Astrocyte (in vitro differentiated cells and primary cell): Measurements from ENCODE around the gene CTNNA3. TPM values are rescaled to one million over a fixed set of nuclear protein-coding genes. Genes with fewer than 3 reads are reported as not detected.

Experiments
- DNase-seq: peaks from one replicate; pipeline ENCODE4 v3.0.0-alpha.2; 2010; ENCODE audit warnings: low read depth
- FAIRE-seq: peaks from 2 replicates; lab custom pipeline; 2011; peaks lifted over from hg19 to GRCh38; lab: Jason Lieb, UNC
- H2AFZ ChIP-seq: 2 replicates; pipeline ENCODE4 v1.6.0; 2012; ENCODE audit warnings: low read depth, low read length, inconsistent platforms
- H3K27ac ChIP-seq: 2 replicates; pipeline ENCODE4 v1.5.1; 2011; ENCODE audit warnings: low read depth, low read length, inconsistent platforms
- H3K27me3 ChIP-seq: 2 replicates; pipeline ENCODE4 v1.6.0; 2011; ENCODE audit warnings: low read length, inconsistent platforms; ENCODE audit not compliant: insufficient read depth
- H3K36me3 ChIP-seq: 2 replicates; pipeline ENCODE4 v1.5.1; 2011; ENCODE audit warnings: low read length, inconsistent platforms; ENCODE audit not compliant: insufficient read depth
- H3K4me1 ChIP-seq: 2 replicates; pipeline ENCODE4 v1.5.1; 2011; ENCODE audit warnings: low read length, inconsistent platforms; ENCODE audit not compliant: insufficient read depth
- H3K4me2 ChIP-seq: 2 replicates; pipeline ENCODE4 v1.6.0; 2012; ENCODE audit warnings: low read length, inconsistent platforms
- H3K4me3 ChIP-seq: 2 replicates; pipeline ENCODE4 v1.5.1; 2011; ENCODE audit warnings: low read depth, mild to moderate bottlenecking, low read length, inconsistent platforms; ENCODE audit not compliant: insufficient read depth
- H3K79me2 ChIP-seq: 2 replicates; pipeline ENCODE4 v1.6.0; 2012; ENCODE audit warnings: mild to moderate bottlenecking, low read length, inconsistent platforms; ENCODE audit not compliant: insufficient read depth
- H3K9ac ChIP-seq: 2 replicates; pipeline ENCODE4 v1.6.0; 2012; ENCODE audit warnings: mild to moderate bottlenecking, low read length, inconsistent platforms
- H3K9me3 ChIP-seq: 2 replicates; pipeline ENCODE4 v1.5.1; 2012; ENCODE audit warnings: low read depth, mild to moderate bottlenecking, low read length, inconsistent platforms; ENCODE audit not compliant: insufficient read depth
- H4K20me1 ChIP-seq: 2 replicates; pipeline ENCODE4 v1.6.0; 2012; ENCODE audit warnings: low read length, inconsistent platforms; ENCODE audit not compliant: insufficient read depth
- H3K27ac Mint-ChIP-seq: one replicate; pipeline ENCODE4 v1.8.0; 2021; ENCODE audit warnings: mild to moderate bottlenecking, mixed read lengths; ENCODE audit not compliant: unreplicated experiment
- H3K27me3 Mint-ChIP-seq: one replicate; pipeline ENCODE4 v1.8.0; 2021; ENCODE audit warnings: low read depth, mixed read lengths; ENCODE audit not compliant: unreplicated experiment
- H3K36me3 Mint-ChIP-seq: one replicate; pipeline ENCODE4 v1.8.0; 2021; ENCODE audit warnings: low read depth, mixed read lengths; ENCODE audit not compliant: unreplicated experiment
- H3K4me1 Mint-ChIP-seq: one replicate; pipeline ENCODE4 v1.8.0; 2021; ENCODE audit warnings: low read depth, mixed read lengths; ENCODE audit not compliant: unreplicated experiment
- H3K4me3 Mint-ChIP-seq: one replicate; pipeline ENCODE4 v1.8.0; 2021; ENCODE audit warnings: mild to moderate bottlenecking, moderate library complexity, mixed read lengths; ENCODE audit not compliant: unreplicated experiment
- H3K9me3 Mint-ChIP-seq: one replicate; pipeline ENCODE4 v1.8.0; 2021; ENCODE audit warnings: mild to moderate bottlenecking, mixed read lengths; ENCODE audit not compliant: unreplicated experiment
- CTCF ChIP-seq: IDR thresholded peaks from 2 replicates; pipeline ENCODE4 v1.5.1; 2011; ENCODE audit warnings: low read depth, mild to moderate bottlenecking, inconsistent platforms, low read length, moderate library complexity; ENCODE audit not compliant: insufficient read depth
- EZH2 ChIP-seq: IDR thresholded peaks from 2 replicates; pipeline ENCODE4 v1.6.1; 2012; ENCODE audit warnings: mild to moderate bottlenecking, low read length, inconsistent platforms; ENCODE audit not compliant: insufficient read depth
- total RNA-seq: library from RNA; stranded (reverse); gene quantifications from 2 replicates; pipeline ENCODE4 v1.2.1, GENCODE V29; 2021

The CTNNA3 gene
- total RNA-seq, 1 donor from 2014 or later: 0.73 TPM

GRCh38 chr10:65940105-65940504 lies 1755.9 kb downstream of the CTNNA3 start:
- no peaks in the 10 kb centered on the region for H3K36me3 Mint-ChIP-seq

GRCh38 chr10:65931291-65932070 lies 1764.5 kb downstream of the CTNNA3 start:
- no peak overlapping the region for H2AFZ ChIP-seq
- Mint-ChIP-seq H3K9me3 (no peaks in the 10 kb centered on the region), H3K4me1 (peaks cover 2% of the 10 kb centered on the region), H3K27ac (no peak overlapping the region), H3K4me3 (no peak overlapping the region), H3K36me3 (no peaks in the 10 kb centered on the region), H3K27me3 (no peaks in the 10 kb centered on the region)
- no peaks in the 10 kb centered on the region for H4K20me1 ChIP-seq
- no peaks in the 10 kb centered on the region for H3K9me3 ChIP-seq
- H3K27ac ChIP-seq: no peak overlapping the region
- no peaks in the 10 kb centered on the region for H3K79me2 ChIP-seq
- no peak overlapping the region for H3K4me3 ChIP-seq
- no peaks in the 10 kb centered on the region for H3K4me1 ChIP-seq
- no peaks in the 10 kb centered on the region for H3K27me3 ChIP-seq
- TF ChIP-seq CTCF: no peak
- no peak for TF ChIP-seq EZH2
- FAIRE-seq (no peak), DNase-seq (no peak)
- H3K9ac ChIP-seq: no peak overlapping the region
- H3K36me3 ChIP-seq: no peaks in the 10 kb centered on the region
- H3K4me2 ChIP-seq: no peak overlapping the region

More at GRCh38 chr10:65940105-65940504, 1755.9 kb downstream of the CTNNA3 start:
- Histone ChIP-seq H4K20me1 (no peaks in the 10 kb centered on the region), H2AFZ (no peak overlapping the region), H3K9ac (no peak overlapping the region), H3K4me2 (no peak overlapping the region), H3K27ac (no peak overlapping the region), H3K79me2 (no peaks in the 10 kb centered on the region), H3K4me1 (no peaks in the 10 kb centered on the region), H3K9me3 (no peaks in the 10 kb centered on the region), H3K27me3 (no peaks in the 10 kb centered on the region), H3K36me3 (no peaks in the 10 kb centered on the region), H3K4me3 (no peak overlapping the region)
- DNase-seq: no peak
- TF ChIP-seq EZH2: no peak
- no peak for TF ChIP-seq CTCF
- Mint-ChIP-seq H3K9me3 (no peaks in the 10 kb centered on the region), H3K4me1 (no peaks in the 10 kb centered on the region), H3K27me3 (no peaks in the 10 kb centered on the region), H3K4me3 (no peak overlapping the region), H3K27ac (no peak overlapping the region)
- FAIRE-seq: no peak
